GM12891 (cell line): ENCODE measurements around the gene TANC1.
"Not testable (repeated sequence)": the region's sequence is repeated elsewhere in the genome, so short reads cannot be mapped to it uniquely, and the experiment has no call there.

ENCODE experiments used
- DNase-seq: peaks from one replicate; pipeline ENCODE4 v3.0.0; 2011; ENCODE audit warnings: low spot score; ENCODE audit not compliant: insufficient read length
- FAIRE-seq: peaks from 2 replicates; lab custom pipeline; 2011; peaks lifted over from hg19 to GRCh38; lab: Jason Lieb, UNC
- PAX5 ChIP-seq: IDR thresholded peaks from 2 replicates; pipeline ENCODE4 v1.6.1; 2011; ENCODE audit warnings: low read length, moderate library complexity, mild to moderate bottlenecking; ENCODE audit not compliant: insufficient read depth, severe bottlenecking
- POLR2A ChIP-seq: IDR thresholded peaks from 2 replicates; pipeline ENCODE4 v1.6.1; 2011; ENCODE audit warnings: low read depth, low read length, control low read depth
- POLR2AphosphoS5 ChIP-seq: IDR thresholded peaks from 2 replicates; pipeline ENCODE4 v1.6.1; 2011; ENCODE audit warnings: low read depth, low read length, control low read depth
- POU2F2 ChIP-seq: IDR thresholded peaks from 2 replicates; pipeline ENCODE4 v1.6.1; 2011; ENCODE audit warnings: low read depth, mild to moderate bottlenecking, control low read depth, low read length, moderate library complexity
- SPI1 ChIP-seq: IDR thresholded peaks from 2 replicates; pipeline ENCODE4 v1.6.1; 2011; ENCODE audit warnings: low read depth, low read length, control low read depth
- TAF1 ChIP-seq: IDR thresholded peaks from 2 replicates; pipeline ENCODE4 v1.6.1; 2011; ENCODE audit warnings: low read depth, low read length, control low read depth

Gene TANC1

GRCh38 chr2:159091381-159091780 lies 122.9 kb downstream of the TANC1 start:
- no peak for DNase-seq
- peak; percentile 31 for FAIRE-seq
- TF ChIP-seq POLR2A (no peak), POLR2AphosphoS5 (no peak), POU2F2 (no peak), SPI1 (no peak), PAX5 (no peak), TAF1 (no peak)

- TF ChIP-seq PAX5, result no peak
- TF ChIP-seq SPI1, result no peak
- TF ChIP-seq POLR2AphosphoS5, result no peak
- TF ChIP-seq TAF1, result no peak
- TF ChIP-seq POLR2A, result no peak
- TF ChIP-seq POU2F2, result no peak
- DNase-seq (no peak), FAIRE-seq (peak; percentile 66)
Observed at GRCh38 chr2:159091976-159092375, 123.5 kb downstream of the TANC1 start.

GRCh38 chr2:159093497-159093896 lies 125.1 kb downstream of the TANC1 start:
- DNase-seq (no peak), FAIRE-seq (no peak)
- TF ChIP-seq POU2F2 (no peak), PAX5 (no peak), POLR2A (no peak), TAF1 (no peak), POLR2AphosphoS5 (no peak), SPI1 (no peak)

GRCh38 chr2:159094173-159094737 lies 125.8 kb downstream of the TANC1 start:
- FAIRE-seq (no peak), DNase-seq (no peak)

GRCh38 chr2:159095813-159096212 lies 127.4 kb downstream of the TANC1 start:
- DNase-seq, result no peak
- no peak for TF ChIP-seq TAF1
- no peak for TF ChIP-seq SPI1
- no peak for TF ChIP-seq POLR2AphosphoS5
- no peak for TF ChIP-seq POU2F2
- no peak for TF ChIP-seq PAX5
- TF ChIP-seq POLR2A, result no peak
- no peak for FAIRE-seq

More at GRCh38 chr2:159094173-159094737, 125.8 kb downstream of the TANC1 start:
- TF ChIP-seq TAF1, result no peak

GRCh38 chr2:159096302-159096855 lies 127.9 kb downstream of the TANC1 start:
- DNase-seq, FAIRE-seq: not testable (repeated sequence)

GRCh38 chr2:159096901-159097300 lies 128.5 kb downstream of the TANC1 start:
- DNase-seq, result no peak
- TF ChIP-seq PAX5 (no peak), POLR2AphosphoS5 (no peak), SPI1 (no peak), POU2F2 (no peak), POLR2A (no peak), TAF1 (no peak)
- FAIRE-seq, result no peak

- TF ChIP-seq POLR2A, result no peak
- TF ChIP-seq PAX5, result no peak
- no peak for TF ChIP-seq POLR2AphosphoS5
- TF ChIP-seq SPI1, result no peak
- no peak for TF ChIP-seq POU2F2
- TF ChIP-seq TAF1, result no peak
- FAIRE-seq (no peak), DNase-seq (no peak)
Observed at GRCh38 chr2:159098361-159098760, 129.9 kb downstream of the TANC1 start.

GRCh38 chr2:159098921-159099411 lies 130.5 kb downstream of the TANC1 start:
- FAIRE-seq (no peak), DNase-seq (no peak)
- TF ChIP-seq POU2F2 (no peak), PAX5 (no peak)

GRCh38 chr2:159101755-159102489 lies 133.5 kb downstream of the TANC1 start:
- FAIRE-seq (no peak), DNase-seq (no peak)
- TF ChIP-seq POLR2A, result no peak
